Ishikawa (cell line): Measurements from ENCODE around the gene HUS1B.

ENCODE experiments used
- CEBPB ChIP-seq: IDR thresholded peaks from 2 replicates; pipeline ENCODE4 v1.6.1; 2012
- CREB1 ChIP-seq: IDR thresholded peaks from 2 replicates; pipeline ENCODE4 v1.6.1; 2012; ENCODE audit warnings: low read depth
- EGR1 ChIP-seq: IDR thresholded peaks from 2 replicates; pipeline ENCODE4 v1.6.1; 2012
- EP300 ChIP-seq: IDR thresholded peaks from 2 replicates; pipeline ENCODE4 v1.6.1; 2012; ENCODE audit warnings: borderline replicate concordance
- NFIC ChIP-seq: IDR thresholded peaks from 2 replicates; pipeline ENCODE4 v1.6.1; 2012
- RAD21 ChIP-seq: IDR thresholded peaks from 2 replicates; pipeline ENCODE4 v1.6.1; 2012; ENCODE audit warnings: low read depth
- TAF1 ChIP-seq: IDR thresholded peaks from 2 replicates; pipeline ENCODE4 v1.6.1; 2012; ENCODE audit warnings: low read depth, mild to moderate bottlenecking
- TCF12 ChIP-seq: IDR thresholded peaks from 2 replicates; pipeline ENCODE4 v1.6.1; 2012; ENCODE audit warnings: low read depth
- TEAD4 ChIP-seq: IDR thresholded peaks from 2 replicates; pipeline ENCODE4 v1.6.1; 2012
- YY1 ChIP-seq: IDR thresholded peaks from 2 replicates; pipeline ENCODE4 v1.6.1; 2012; ENCODE audit warnings: low read depth
- TF ChIP-seq, protein P1 (sequence below): IDR thresholded peaks from 2 replicates; pipeline ENCODE4 v1.6.1; 2012; ENCODE audit warnings: low read depth, mild to moderate bottlenecking
- TF ChIP-seq, protein P2 (sequence below): IDR thresholded peaks from 2 replicates; pipeline ENCODE4 v1.6.1; 2012

DNA sequence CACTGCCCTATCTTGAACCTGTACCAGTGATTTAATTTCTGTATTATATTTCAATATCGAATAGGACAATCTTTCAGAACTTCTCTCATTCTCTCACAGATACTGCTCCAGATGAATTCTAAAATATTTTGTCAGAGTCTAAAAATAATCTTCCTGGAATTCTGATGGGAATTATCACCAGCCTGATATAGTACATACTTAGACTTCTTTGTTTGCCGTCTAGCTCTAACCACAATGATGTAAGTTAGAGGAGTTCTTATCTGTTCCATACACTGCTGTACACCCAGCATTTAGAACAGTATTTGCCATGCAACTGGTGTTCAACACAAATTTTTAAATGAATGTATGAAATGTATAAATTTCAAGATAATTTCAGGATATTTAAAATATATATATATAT lies 1.3 kb upstream of the HUS1B start:
- no peak for TF ChIP-seq EP300
- TF ChIP-seq, protein P1, sequence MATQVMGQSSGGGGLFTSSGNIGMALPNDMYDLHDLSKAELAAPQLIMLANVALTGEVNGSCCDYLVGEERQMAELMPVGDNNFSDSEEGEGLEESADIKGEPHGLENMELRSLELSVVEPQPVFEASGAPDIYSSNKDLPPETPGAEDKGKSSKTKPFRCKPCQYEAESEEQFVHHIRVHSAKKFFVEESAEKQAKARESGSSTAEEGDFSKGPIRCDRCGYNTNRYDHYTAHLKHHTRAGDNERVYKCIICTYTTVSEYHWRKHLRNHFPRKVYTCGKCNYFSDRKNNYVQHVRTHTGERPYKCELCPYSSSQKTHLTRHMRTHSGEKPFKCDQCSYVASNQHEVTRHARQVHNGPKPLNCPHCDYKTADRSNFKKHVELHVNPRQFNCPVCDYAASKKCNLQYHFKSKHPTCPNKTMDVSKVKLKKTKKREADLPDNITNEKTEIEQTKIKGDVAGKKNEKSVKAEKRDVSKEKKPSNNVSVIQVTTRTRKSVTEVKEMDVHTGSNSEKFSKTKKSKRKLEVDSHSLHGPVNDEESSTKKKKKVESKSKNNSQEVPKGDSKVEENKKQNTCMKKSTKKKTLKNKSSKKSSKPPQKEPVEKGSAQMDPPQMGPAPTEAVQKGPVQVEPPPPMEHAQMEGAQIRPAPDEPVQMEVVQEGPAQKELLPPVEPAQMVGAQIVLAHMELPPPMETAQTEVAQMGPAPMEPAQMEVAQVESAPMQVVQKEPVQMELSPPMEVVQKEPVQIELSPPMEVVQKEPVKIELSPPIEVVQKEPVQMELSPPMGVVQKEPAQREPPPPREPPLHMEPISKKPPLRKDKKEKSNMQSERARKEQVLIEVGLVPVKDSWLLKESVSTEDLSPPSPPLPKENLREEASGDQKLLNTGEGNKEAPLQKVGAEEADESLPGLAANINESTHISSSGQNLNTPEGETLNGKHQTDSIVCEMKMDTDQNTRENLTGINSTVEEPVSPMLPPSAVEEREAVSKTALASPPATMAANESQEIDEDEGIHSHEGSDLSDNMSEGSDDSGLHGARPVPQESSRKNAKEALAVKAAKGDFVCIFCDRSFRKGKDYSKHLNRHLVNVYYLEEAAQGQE: no peak
- TF ChIP-seq NFIC: no peak
- TF ChIP-seq, protein P2, sequence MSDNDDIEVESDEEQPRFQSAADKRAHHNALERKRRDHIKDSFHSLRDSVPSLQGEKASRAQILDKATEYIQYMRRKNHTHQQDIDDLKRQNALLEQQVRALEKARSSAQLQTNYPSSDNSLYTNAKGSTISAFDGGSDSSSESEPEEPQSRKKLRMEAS: no peak
- TF ChIP-seq EGR1: no peak
- no peak for TF ChIP-seq CEBPB
- no peak for TF ChIP-seq RAD21
- no peak for TF ChIP-seq TCF12
- no peak for TF ChIP-seq TAF1
- TF ChIP-seq YY1: no peak
- no peak for TF ChIP-seq TEAD4
- TF ChIP-seq CREB1: no peak
